ENCODE data around the gene PDLIM5. TPM values are rescaled to one million over a fixed set of nuclear protein-coding genes. Genes with fewer than 3 reads are reported as not detected.
A peak's percentile ranks its signal among the peaks of the same experiment; 100 is the strongest.
"Not testable (repeated sequence)": the region's sequence is repeated elsewhere in the genome, so short reads cannot be mapped to it uniquely, and the experiment has no call there.

Gene PDLIM5, protein sequence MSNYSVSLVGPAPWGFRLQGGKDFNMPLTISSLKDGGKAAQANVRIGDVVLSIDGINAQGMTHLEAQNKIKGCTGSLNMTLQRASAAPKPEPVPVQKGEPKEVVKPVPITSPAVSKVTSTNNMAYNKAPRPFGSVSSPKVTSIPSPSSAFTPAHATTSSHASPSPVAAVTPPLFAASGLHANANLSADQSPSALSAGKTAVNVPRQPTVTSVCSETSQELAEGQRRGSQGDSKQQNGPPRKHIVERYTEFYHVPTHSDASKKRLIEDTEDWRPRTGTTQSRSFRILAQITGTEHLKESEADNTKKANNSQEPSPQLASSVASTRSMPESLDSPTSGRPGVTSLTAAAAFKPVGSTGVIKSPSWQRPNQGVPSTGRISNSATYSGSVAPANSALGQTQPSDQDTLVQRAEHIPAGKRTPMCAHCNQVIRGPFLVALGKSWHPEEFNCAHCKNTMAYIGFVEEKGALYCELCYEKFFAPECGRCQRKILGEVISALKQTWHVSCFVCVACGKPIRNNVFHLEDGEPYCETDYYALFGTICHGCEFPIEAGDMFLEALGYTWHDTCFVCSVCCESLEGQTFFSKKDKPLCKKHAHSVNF
- total RNA-seq = 100 to 1,000 TPM in 2 of 4 donors, 10 to 100 TPM in 2; 90.5 to 148 (median 115) TPM

GRCh38 chr4:94451695-94452475 lies at the start of gene PDLIM5:
TSS of gene PDLIM5 (plus strand) at chr4:94451942. CDS start at chr4:94455289, 3,347 bp downstream.
- DNase-seq (ENCODE audit: low spot score in 2 of 2) = peak; percentile 93
- WGBS = 0% methylated on average over 27 of the region's 88 CpGs
- no peak for TF ChIP-seq CTCF (IDR thresholded peaks at IDR 0.05)
- no peak for TF ChIP-seq EP300 (IDR thresholded peaks at IDR 0.05)
- peak in 2 of 3 donors; percentile 89 to 95 for TF ChIP-seq POLR2AphosphoS5 (IDR thresholded peaks at IDR 0.05)
- peak; percentile 11 to 93 for TF ChIP-seq POLR2A (IDR thresholded peaks at IDR 0.05)

DNA sequence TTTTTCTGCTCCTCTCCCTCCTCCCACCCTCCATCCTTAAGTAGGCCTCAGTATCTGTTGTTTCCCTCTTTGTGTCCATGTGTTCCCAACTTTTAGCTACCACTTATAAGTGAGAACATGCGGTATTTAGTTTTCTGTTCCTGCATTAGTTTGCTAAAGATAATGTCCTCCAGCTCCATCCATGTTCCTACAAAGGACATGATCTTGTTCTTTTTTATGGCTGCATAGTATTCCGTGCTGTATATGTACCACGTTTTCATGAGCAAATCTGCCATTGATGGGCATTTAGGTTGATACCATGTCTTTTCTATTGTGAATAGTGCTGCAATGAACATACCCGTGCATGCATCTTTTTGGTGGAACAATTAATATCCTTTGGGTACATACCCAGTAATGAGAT lies 49.3 kb upstream of the PDLIM5 start:
- WGBS = 100% methylated on average over 4 of the region's 4 CpGs
- not testable (repeated sequence) for H3K27ac ChIP-seq; H3K9me3 ChIP-seq; H3K27me3 ChIP-seq; H3K4me3 ChIP-seq; DNase-seq (ENCODE audit: low spot score in 2 of 2); H3K36me3 ChIP-seq; H3K4me1 ChIP-seq

More at GRCh38 chr4:94451695-94452475, at the start of gene PDLIM5:
- H3K9me3 ChIP-seq = no peaks in the 10 kb centered on the region
- H3K27ac ChIP-seq = peak within 1 kb of the TSS; percentile 99
- no peaks in the 10 kb centered on the region for H3K27me3 ChIP-seq
- H3K4me3 ChIP-seq = peak within 1 kb of the TSS; percentile 100
- H3K36me3 ChIP-seq = peaks cover 6% of the 10 kb centered on the region
- peaks cover 46% of the 10 kb centered on the region for H3K4me1 ChIP-seq

DNA sequence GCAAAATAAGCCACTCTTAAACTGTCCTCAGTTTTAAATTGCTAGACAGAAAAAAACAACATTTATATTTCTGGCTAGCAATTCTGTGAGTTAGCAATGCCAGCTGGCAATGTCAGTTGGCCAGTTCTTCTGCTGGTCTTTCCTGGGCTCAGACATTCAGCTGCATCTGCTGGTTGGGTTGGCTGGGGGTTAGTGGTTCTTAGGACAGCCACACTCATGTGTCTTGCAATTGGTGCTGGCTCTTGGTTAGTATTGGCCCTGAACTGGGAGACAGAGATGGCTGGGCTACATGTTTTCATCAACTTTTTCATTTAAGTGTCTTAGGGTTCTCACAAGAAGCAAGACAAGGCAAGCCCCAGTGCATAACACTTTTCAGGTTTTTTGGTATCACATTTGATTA lies 48.0 kb upstream of the PDLIM5 start:
- Histone ChIP-seq H3K36me3 (no peaks in the 10 kb centered on the region), H3K27me3 (no peaks in the 10 kb centered on the region), H3K27ac (no peak overlapping the region), H3K9me3 (no peaks in the 10 kb centered on the region), H3K4me1 (no peaks in the 10 kb centered on the region), H3K4me3 (no peak overlapping the region)
- TF ChIP-seq EP300 (IDR thresholded peaks at IDR 0.05) (no peak), POLR2AphosphoS5 (IDR thresholded peaks at IDR 0.05) (no peak), CTCF (IDR thresholded peaks at IDR 0.05) (no peak), POLR2A (IDR thresholded peaks at IDR 0.05) (no peak)
- DNase-seq (ENCODE audit: low spot score in 2 of 2) = no peak

DNA sequence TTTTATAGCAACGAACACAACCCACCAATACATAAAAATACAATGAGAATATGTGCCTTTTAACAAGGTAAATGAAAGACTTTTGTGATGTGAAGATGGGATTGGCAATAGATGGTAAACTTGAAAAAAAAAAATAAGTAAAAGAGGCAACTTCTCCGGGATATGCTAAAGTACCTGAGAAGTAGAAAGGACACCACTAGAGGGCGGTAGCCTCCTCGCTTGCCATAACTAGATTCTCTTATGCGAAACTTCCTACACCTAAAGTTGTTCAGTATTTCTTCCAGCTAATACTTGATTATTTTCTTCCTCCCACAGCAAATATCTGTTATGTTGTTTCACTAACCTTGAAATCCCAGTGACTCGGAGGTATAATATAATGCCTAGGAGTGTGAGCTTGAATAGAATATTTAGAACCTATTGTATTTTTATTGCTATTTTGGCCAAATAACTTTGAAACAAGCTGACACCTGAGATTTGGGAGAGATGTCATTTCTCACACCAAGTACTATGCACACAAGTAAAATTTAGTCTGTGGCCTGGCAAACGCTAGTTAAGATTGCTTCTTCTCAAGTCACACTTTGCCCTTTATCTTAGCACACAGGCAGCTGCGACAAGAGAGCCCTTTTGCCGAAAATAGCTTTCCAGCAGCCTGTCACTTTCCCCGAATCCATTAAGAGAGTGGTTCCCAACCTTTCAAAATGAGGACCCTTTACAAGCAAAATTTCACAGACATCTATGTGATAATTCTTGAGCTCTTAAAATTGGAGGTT lies 44.9 kb upstream of the PDLIM5 start:
- Histone ChIP-seq H3K4me1 (no peaks in the 10 kb centered on the region), H3K27me3 (no peaks in the 10 kb centered on the region), H3K27ac (no peak overlapping the region), H3K36me3 (no peaks in the 10 kb centered on the region), H3K4me3 (no peak overlapping the region), H3K9me3 (no peaks in the 10 kb centered on the region)
- TF ChIP-seq POLR2AphosphoS5 (IDR thresholded peaks at IDR 0.05) (no peak), CTCF (IDR thresholded peaks at IDR 0.05) (peak; percentile 58 to 77)
- WGBS = 33% methylated on average over 10 of the region's 10 CpGs
- DNase-seq (ENCODE audit: low spot score in 2 of 2) = peak in 1 of 2 donors; percentile 75

GRCh38 chr4:94407846-94408245 lies 43.9 kb upstream of the PDLIM5 start:
- Histone ChIP-seq H3K9me3 (no peaks in the 10 kb centered on the region), H3K27ac (no peak overlapping the region), H3K27me3 (no peaks in the 10 kb centered on the region), H3K4me3 (no peak overlapping the region), H3K36me3 (no peaks in the 10 kb centered on the region), H3K4me1 (peaks cover 7% of the 10 kb centered on the region)
- 91% methylated on average over 2 of the region's 2 CpGs for WGBS
- DNase-seq (ENCODE audit: low spot score in 2 of 2) = no peak
- TF ChIP-seq EP300 (IDR thresholded peaks at IDR 0.05) (no peak), CTCF (IDR thresholded peaks at IDR 0.05) (no peak), POLR2A (IDR thresholded peaks at IDR 0.05) (no peak), POLR2AphosphoS5 (IDR thresholded peaks at IDR 0.05) (no peak)

Data from suprapubic skin (tissue), 4 donors.